B cell (primary cell): ENCODE measurements around the gene CAMTA1.

Experiments used
- CTCF ChIP-seq: fragments of 200-600 bp; IDR thresholded peaks from one replicate; pipeline ENCODE4 v1.8.0; 2022; ENCODE audit warnings: antibody characterized with exemption, mild to moderate bottlenecking
- EZH2 ChIP-seq: IDR thresholded peaks from 2 replicates; pipeline ENCODE4 v1.6.1; 2012; ENCODE audit warnings: borderline replicate concordance, low read depth, mild to moderate bottlenecking, moderate library complexity, low read length; ENCODE audit not compliant: insufficient read depth, poor library complexity, severe bottlenecking

- TF ChIP-seq CTCF = no peak
- TF ChIP-seq EZH2 = no peak
Measured at GRCh38 chr1:7409278-7409677, 624.0 kb downstream of the CAMTA1 start.
